AG04449 (cell line): Measurements from ENCODE around the gene QDPR.
A peak's percentile ranks its signal among the peaks of the same experiment; 100 is the strongest.

Source experiments
- CTCF ChIA-PET: fragments of 350-600 bp; formaldehyde crosslinking; extraction: SDS; loops from one replicate; lab custom pipeline; 2021; ENCODE audit warnings: antibody characterized with exemption; lab: Yijun Ruan, JAX
- POLR2A ChIA-PET: fragments of 400-600, 350-600 bp; formaldehyde crosslinking; extraction: SDS; loops from one replicate; lab custom pipeline; 2020; ENCODE audit warnings: antibody characterized with exemption, inconsistent platforms; lab: Yijun Ruan, JAX
- DNase-seq: peaks from one replicate; pipeline ENCODE4 v3.0.0-alpha.2; 2010; ENCODE audit warnings: low read depth, low spot score
- H3K4me3 ChIP-seq: 2 replicates; pipeline ENCODE4 v1.5.1; 2011; ENCODE audit warnings: low read depth, mild to moderate bottlenecking, control low read depth, low read length
- CTCF ChIP-seq: IDR thresholded peaks from one replicate; pipeline ENCODE4 v1.5.1; 2011; ENCODE audit warnings: mild to moderate bottlenecking, moderate library complexity, low read length, control low read depth, inconsistent platforms; ENCODE audit not compliant: insufficient read depth; ENCODE audit errors: missing control alignments

QDPR gene

GRCh38 chr4:17512973-17513665 is 1.2 kb upstream of the QDPR start:
- no peak for TF ChIP-seq CTCF
- H3K4me3 ChIP-seq: no peak overlapping the region
- CTCF ChIA-PET: interaction anchor here (0.6 to 1.8 kb wide), 10 partner anchors 10 to 54 kb away, joined by 3 to 7 read pairs (median 4); no protein-coding TSS in a partner anchor
- POLR2A ChIA-PET: no interaction called here
- DNase-seq: no peak

- no peak for TF ChIP-seq CTCF
- ChIA-PET POLR2A (no interaction called here), CTCF (interaction anchor here (0.7 to 1.8 kb wide), 6 partner anchors 10 to 60 kb away, joined by 3 to 7 read pairs (median 4); no protein-coding TSS in a partner anchor)
- no peak for DNase-seq
- H3K4me3 ChIP-seq: peak overlapping the region; percentile 59
These were observed 361 bp downstream of the QDPR start for GRCh38 chr4:17511509-17511949.

- CTCF ChIA-PET: interaction anchor here (0.8 to 1.1 kb wide), 4 partner anchors 38 to 1068 kb away, joined by 3 to 4 read pairs (median 3); no protein-coding TSS in a partner anchor
- H3K4me3 ChIP-seq: peak overlapping the region; percentile 59
- no peak for DNase-seq
- no peak for TF ChIP-seq CTCF
- POLR2A ChIA-PET: no interaction called here
These were observed 839 bp downstream of the QDPR start for GRCh38 chr4:17511051-17511450.

GRCh38 chr4:17510582-17510981 is 1.3 kb downstream of the QDPR start:
- ChIA-PET POLR2A (no interaction called here), CTCF (interaction anchor here (0.8 to 0.9 kb wide), 4 partner anchors 17 to 1068 kb away, joined by 3 to 4 read pairs (median 3); no protein-coding TSS in a partner anchor)
- no peak for TF ChIP-seq CTCF
- no peak for DNase-seq
- H3K4me3 ChIP-seq: no peak overlapping the region

- no peak for DNase-seq
- H3K4me3 ChIP-seq: no peak overlapping the region
- CTCF ChIA-PET: interaction anchor here (0.6 to 0.9 kb wide), 2 partner anchors 45 to 1862 kb away, joined by 3 to 4 read pairs; no protein-coding TSS in a partner anchor
- POLR2A ChIA-PET: no interaction called here
- no peak for TF ChIP-seq CTCF
These were observed 7.8 kb downstream of the QDPR start for GRCh38 chr4:17504081-17504480.

- POLR2A ChIA-PET: no interaction called here
- TF ChIP-seq CTCF: no peak
- DNase-seq: peak; percentile 7
- H3K4me3 ChIP-seq: no peak overlapping the region
- CTCF ChIA-PET: no interaction called here
These were observed 9.1 kb downstream of the QDPR start for GRCh38 chr4:17502756-17503155.
